A673 (cell line): ENCODE data around the gene RDH16. TPM values are rescaled to one million over a fixed set of nuclear protein-coding genes. Genes with fewer than 3 reads are reported as not detected.
"Not testable (repeated sequence)": the region's sequence is repeated elsewhere in the genome, so short reads cannot be mapped to it uniquely, and the experiment has no call there.

Experiments
- BruUV-seq: library from RNA; stranded (reverse); fragments of 400-500 nt; replicated peaks from 2 replicates; lab custom pipeline; 2021; lab: Mats Ljungman, UMichigan
- CTCF ChIA-PET: fragments of 300-600 bp; sonication (Branson Sonifier 250); formaldehyde crosslinking; loops from one replicate; lab custom pipeline; 2022; ENCODE audit warnings: antibody characterized with exemption; lab: Charles Lee
- POLR2A ChIA-PET: fragments of 300-600 bp; sonication (Branson Sonifier 250); formaldehyde crosslinking; loops from one replicate; lab custom pipeline; 2022; ENCODE audit warnings: antibody characterized with exemption; ENCODE audit not compliant: low non-redundant PET; lab: Charles Lee
- DNase-seq: peaks from one replicate; pipeline ENCODE4 v3.0.0-alpha.2; 2015; ENCODE audit warnings: low spot score
- H3K27ac ChIP-seq: fragments of 200-600 bp; sonication (generic); 2 replicates; pipeline ENCODE4 v1.5.1; 2016; ENCODE audit warnings: mixed run types, low read depth, mild to moderate bottlenecking, mixed read lengths, antibody characterized with exemption, low read length; ENCODE audit not compliant: poor library complexity, severe bottlenecking
- H3K27me3 ChIP-seq: fragments of 200-600 bp; sonication (generic); replicated peaks from 2 replicates; pipeline ENCODE4 v1.6.1; 2017; ENCODE audit warnings: mixed run types, low read depth, mild to moderate bottlenecking, mixed read lengths, antibody characterized with exemption, low read length; ENCODE audit not compliant: insufficient read depth, poor library complexity
- H3K36me3 ChIP-seq: fragments of 200-600 bp; sonication (generic); 2 replicates; pipeline ENCODE4 v1.6.1; 2016; ENCODE audit warnings: mixed run types, mild to moderate bottlenecking, mixed read lengths, antibody characterized with exemption, low read length; ENCODE audit not compliant: insufficient read depth, poor library complexity, severe bottlenecking
- H3K4me1 ChIP-seq: fragments of 200-600 bp; sonication (generic); 2 replicates; pipeline ENCODE4 v1.6.1; 2017; ENCODE audit warnings: mixed run types, mild to moderate bottlenecking, mixed read lengths, antibody characterized with exemption, low read length; ENCODE audit not compliant: insufficient read depth, poor library complexity, severe bottlenecking
- H3K4me3 ChIP-seq: fragments of 200-600 bp; sonication (generic); 2 replicates; pipeline ENCODE4 v1.5.1; 2016; ENCODE audit warnings: low read depth, mixed run types, mild to moderate bottlenecking, mixed read lengths, low read length; ENCODE audit not compliant: poor library complexity, severe bottlenecking
- H3K9me3 ChIP-seq: fragments of 200-600 bp; sonication (generic); 2 replicates; pipeline ENCODE4 v1.6.1; 2016; ENCODE audit warnings: mixed run types, low read depth, mild to moderate bottlenecking, mixed read lengths, antibody characterized with exemption, low read length; ENCODE audit not compliant: poor library complexity, severe bottlenecking
- EZH2 ChIP-seq: fragments of 200-600 bp; sonication (generic); IDR thresholded peaks from 2 replicates; pipeline ENCODE4 v1.6.1; 2017; ENCODE audit warnings: borderline replicate concordance, low read depth, mild to moderate bottlenecking, mixed read lengths, antibody characterized with exemption, low read length; ENCODE audit not compliant: poor library complexity, severe bottlenecking
- intact Hi-C: fragments of 100-400 bp; cut with micrococcal nuclease; formaldehyde crosslinking; loops from one replicate; pipeline ENCODE4 v1.10.0; 2022; ENCODE audit not compliant: unreplicated experiment
- total RNA-seq: library from RNA; stranded (reverse); gene quantifications from 2 replicates; pipeline ENCODE4 v1.2.3, GENCODE V29; 2021
- TF ChIP-seq, protein P1 (sequence below): fragments of 300-800, 200-600 bp; sonication (generic); conservative IDR thresholded peaks from 2 replicates; pipeline ENCODE4 v1.5.1; 2017; ENCODE audit warnings: low read depth, mild to moderate bottlenecking, antibody characterized with exemption, low read length, moderate library complexity, mixed read lengths

RDH16 gene
- total RNA-seq, 1 experiment from 2014 or later, result 0.24 TPM

DNA sequence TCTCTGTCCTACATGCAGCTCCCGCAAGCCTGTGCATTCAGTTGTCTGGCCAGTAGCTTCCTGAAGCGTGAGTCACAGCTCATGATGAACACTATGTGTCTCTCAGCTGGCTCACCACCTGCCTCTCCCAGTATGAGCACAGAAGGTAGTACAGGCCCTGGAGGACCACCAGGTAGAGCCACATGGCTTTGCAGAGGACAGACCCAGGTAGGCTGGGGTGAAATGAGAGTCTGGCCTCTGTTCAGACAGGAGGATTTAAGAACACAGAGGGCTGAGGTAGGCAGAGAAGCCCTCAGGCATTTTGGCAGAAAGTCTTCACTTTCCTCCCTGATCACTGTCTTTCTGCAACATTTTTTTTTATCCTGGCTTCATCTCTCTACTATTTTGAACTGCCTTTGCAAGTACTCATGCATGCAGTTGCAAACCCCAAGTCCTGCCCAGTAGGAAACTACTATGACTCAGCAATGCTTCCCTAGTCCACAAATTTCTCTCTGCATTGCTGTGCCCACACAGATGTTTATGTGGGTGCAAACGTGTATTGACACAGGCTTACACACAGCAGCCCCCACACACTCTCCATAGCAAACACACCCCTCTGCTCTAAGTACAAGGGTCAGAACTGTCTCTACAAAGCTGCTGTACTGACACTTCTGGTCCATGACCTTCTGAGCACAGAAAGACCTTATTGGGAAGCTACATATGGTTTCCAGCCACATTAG, 15.9 kb downstream of the RDH16 start:
- no peak for DNase-seq
- no peak for TF ChIP-seq EZH2
- TF ChIP-seq, protein P1, sequence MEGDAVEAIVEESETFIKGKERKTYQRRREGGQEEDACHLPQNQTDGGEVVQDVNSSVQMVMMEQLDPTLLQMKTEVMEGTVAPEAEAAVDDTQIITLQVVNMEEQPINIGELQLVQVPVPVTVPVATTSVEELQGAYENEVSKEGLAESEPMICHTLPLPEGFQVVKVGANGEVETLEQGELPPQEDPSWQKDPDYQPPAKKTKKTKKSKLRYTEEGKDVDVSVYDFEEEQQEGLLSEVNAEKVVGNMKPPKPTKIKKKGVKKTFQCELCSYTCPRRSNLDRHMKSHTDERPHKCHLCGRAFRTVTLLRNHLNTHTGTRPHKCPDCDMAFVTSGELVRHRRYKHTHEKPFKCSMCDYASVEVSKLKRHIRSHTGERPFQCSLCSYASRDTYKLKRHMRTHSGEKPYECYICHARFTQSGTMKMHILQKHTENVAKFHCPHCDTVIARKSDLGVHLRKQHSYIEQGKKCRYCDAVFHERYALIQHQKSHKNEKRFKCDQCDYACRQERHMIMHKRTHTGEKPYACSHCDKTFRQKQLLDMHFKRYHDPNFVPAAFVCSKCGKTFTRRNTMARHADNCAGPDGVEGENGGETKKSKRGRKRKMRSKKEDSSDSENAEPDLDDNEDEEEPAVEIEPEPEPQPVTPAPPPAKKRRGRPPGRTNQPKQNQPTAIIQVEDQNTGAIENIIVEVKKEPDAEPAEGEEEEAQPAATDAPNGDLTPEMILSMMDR, result no peak
- H3K4me1 ChIP-seq, result peaks cover 7% of the 10 kb centered on the region
- H3K27ac ChIP-seq, result no peak overlapping the region
- ChIA-PET POLR2A (no interaction called here), CTCF (no interaction called here)
- BruUV-seq, result no TSS peak
- no peak overlapping the region for H3K4me3 ChIP-seq
- no peaks in the 10 kb centered on the region for H3K27me3 ChIP-seq
- no peaks in the 10 kb centered on the region for H3K36me3 ChIP-seq
- H3K9me3 ChIP-seq, result no peaks in the 10 kb centered on the region
- intact Hi-C loops, result no loop called here

DNA sequence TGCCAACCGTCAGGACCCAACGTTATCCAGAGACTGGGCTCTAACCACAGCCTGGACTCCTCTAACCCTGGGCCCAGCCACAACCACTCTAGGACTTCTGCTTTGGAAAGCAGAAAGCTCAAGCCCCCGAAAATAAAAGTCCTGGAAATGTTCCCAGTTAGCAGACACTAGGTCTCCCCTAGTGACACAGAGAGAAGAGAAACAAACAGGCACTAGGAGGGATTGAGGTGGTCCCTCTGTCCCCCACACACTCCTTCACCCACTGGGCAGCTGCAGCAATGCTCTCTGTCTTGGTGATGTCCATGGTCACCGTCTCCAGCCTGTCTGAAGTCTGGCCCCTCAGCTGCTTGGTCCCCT, 16.5 kb downstream of the RDH16 start:
- H3K4me3 ChIP-seq, POLR2A ChIA-PET, H3K4me1 ChIP-seq, H3K27ac ChIP-seq, BruUV-seq, H3K36me3 ChIP-seq, intact Hi-C loops, DNase-seq, CTCF ChIA-PET, H3K27me3 ChIP-seq, H3K9me3 ChIP-seq: not testable (repeated sequence)

DNA sequence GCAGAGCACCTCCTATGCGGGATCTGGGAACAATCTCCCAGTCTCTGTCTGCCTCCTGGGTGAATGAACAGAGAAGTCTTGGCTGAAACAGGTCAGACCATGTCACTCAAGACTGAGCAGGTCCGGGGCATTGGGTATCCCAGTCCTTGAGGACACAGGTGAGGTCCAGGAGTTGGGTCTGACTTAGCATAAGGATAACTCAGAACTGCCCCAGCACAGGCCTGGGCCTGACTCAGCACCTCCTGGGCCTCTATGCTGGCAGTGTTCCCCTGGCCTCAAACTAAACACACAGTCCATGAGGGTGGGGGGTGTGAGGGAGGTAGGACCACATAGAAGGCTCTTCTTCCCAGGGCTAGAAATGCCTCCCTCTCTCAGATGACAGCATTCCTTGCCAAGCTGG, 21.7 kb downstream of the RDH16 start:
- Histone ChIP-seq H3K36me3 (no peaks in the 10 kb centered on the region), H3K27me3 (no peaks in the 10 kb centered on the region), H3K4me1 (peaks cover 13% of the 10 kb centered on the region), H3K27ac (no peak overlapping the region), H3K9me3 (no peaks in the 10 kb centered on the region), H3K4me3 (no peak overlapping the region)
- TF ChIP-seq EZH2, result no peak
- TF ChIP-seq, protein P1, result no peak
- intact Hi-C loops, result no loop called here
- ChIA-PET POLR2A (no interaction called here), CTCF (no interaction called here)
- no peak for DNase-seq
- no TSS peak for BruUV-seq

DNA sequence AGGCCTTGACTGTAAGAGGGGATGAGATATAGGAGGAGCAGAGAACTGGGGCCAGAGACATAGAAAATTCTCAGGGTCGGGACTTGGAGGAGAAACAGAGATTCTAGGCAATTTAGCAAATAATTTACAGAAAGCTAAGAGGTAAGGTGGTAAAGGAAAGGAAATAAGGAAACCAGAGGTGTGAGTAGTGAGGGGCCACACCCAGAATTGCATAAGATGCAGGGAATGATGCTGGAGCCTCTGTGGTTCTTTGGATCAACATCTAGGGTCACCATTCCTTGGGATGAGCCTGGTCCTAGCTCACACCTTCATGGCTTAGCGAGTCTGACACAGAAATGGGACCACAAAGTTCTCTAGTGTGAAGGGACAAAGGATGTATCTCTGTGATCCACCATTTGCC, 22.3 kb downstream of the RDH16 start:
- DNase-seq, result no peak
- Histone ChIP-seq H3K36me3 (no peaks in the 10 kb centered on the region), H3K9me3 (no peaks in the 10 kb centered on the region), H3K4me1 (peaks cover 13% of the 10 kb centered on the region), H3K27me3 (no peaks in the 10 kb centered on the region), H3K4me3 (no peak overlapping the region), H3K27ac (no peak overlapping the region)
- ChIA-PET CTCF (no interaction called here), POLR2A (no interaction called here)
- no TSS peak for BruUV-seq
- intact Hi-C loops, result no loop called here
- TF ChIP-seq, protein P1, result no peak
- no peak for TF ChIP-seq EZH2
